Peyer's patch (tissue), 4 donors: Measurements from ENCODE around the gene MSLN.

ENCODE experiments used
- POLR2A ChIP-seq, 2 donors: fragments of 450-650 bp; IDR thresholded peaks; one replicate each; pipeline ENCODE4 v1.5.1; 2017; ENCODE audit warnings: antibody characterized with exemption in 2 of 2, mild to moderate bottlenecking in 2 of 2, moderate library complexity in 2 of 2
- TF ChIP-seq, protein P1 (sequence below), 6 experiments: fragments of 450-650 bp in 4 of 6; fragments of 200-600 bp in 2 of 6; sonication (generic) in 1 of 6; IDR thresholded peaks; one replicate each; pipeline ENCODE4 v1.5.1; 2017 to 2019; ENCODE audit warnings: antibody characterized with exemption in 6 of 6, mild to moderate bottlenecking in 3 of 6, moderate library complexity in 1 of 6

DNA sequence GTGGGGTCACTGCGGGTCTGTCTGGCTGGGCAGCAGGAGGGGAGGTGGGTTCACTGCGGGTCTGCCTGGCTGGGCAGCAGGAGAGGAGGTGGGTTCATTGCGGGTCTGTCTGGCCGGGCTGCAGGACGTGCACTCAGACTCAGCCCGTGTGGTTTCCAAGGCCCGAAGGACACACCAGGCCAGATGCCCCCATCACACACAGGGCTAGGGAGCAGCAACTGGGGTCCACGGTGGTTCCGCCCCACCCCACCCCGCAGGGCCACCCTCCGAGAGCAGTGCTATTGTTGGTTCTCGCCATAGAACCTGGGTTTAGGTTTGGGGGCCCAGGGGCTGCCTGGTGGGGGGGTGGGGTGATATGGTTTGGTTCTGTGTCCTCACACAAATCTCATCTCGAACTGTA, 13.9 kb upstream of the MSLN start:
- no peak for TF ChIP-seq POLR2A (IDR thresholded peaks at IDR 0.05)
- TF ChIP-seq, protein P1, sequence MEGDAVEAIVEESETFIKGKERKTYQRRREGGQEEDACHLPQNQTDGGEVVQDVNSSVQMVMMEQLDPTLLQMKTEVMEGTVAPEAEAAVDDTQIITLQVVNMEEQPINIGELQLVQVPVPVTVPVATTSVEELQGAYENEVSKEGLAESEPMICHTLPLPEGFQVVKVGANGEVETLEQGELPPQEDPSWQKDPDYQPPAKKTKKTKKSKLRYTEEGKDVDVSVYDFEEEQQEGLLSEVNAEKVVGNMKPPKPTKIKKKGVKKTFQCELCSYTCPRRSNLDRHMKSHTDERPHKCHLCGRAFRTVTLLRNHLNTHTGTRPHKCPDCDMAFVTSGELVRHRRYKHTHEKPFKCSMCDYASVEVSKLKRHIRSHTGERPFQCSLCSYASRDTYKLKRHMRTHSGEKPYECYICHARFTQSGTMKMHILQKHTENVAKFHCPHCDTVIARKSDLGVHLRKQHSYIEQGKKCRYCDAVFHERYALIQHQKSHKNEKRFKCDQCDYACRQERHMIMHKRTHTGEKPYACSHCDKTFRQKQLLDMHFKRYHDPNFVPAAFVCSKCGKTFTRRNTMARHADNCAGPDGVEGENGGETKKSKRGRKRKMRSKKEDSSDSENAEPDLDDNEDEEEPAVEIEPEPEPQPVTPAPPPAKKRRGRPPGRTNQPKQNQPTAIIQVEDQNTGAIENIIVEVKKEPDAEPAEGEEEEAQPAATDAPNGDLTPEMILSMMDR (IDR thresholded peaks at IDR 0.05), result no peak
